Subcutaneous abdominal adipose tissue (tissue), 5 donors: Measurements from ENCODE around the gene CD274.
"Not testable (repeated sequence)": the region's sequence is repeated elsewhere in the genome, so short reads cannot be mapped to it uniquely, and the experiment has no call there.

Experiments
- H3K27ac ChIP-seq: one replicate; pipeline ENCODE4 v1.7.0; 2013; ENCODE audit warnings: low read depth, mild to moderate bottlenecking, inconsistent platforms, low read length, moderate library complexity
- H3K27me3 ChIP-seq, 5 donors: one replicate each; pipeline ENCODE4 v1.7.0; 2013; ENCODE audit warnings: low read length in 5 of 5, inconsistent platforms in 1 of 5; ENCODE audit not compliant: control insufficient read depth in 5 of 5, insufficient read depth in 4 of 5
- H3K36me3 ChIP-seq, 5 donors: one replicate each; pipeline ENCODE4 v1.7.0; 2013; ENCODE audit warnings: low read length in 5 of 5; ENCODE audit not compliant: control insufficient read depth in 5 of 5, insufficient read depth in 5 of 5
- H3K4me1 ChIP-seq, 5 donors: one replicate each; pipeline ENCODE4 v1.7.0; 2013; ENCODE audit warnings: low read length in 5 of 5, mild to moderate bottlenecking in 3 of 5, moderate library complexity in 1 of 5; ENCODE audit not compliant: control insufficient read depth in 5 of 5, insufficient read depth in 5 of 5
- H3K4me3 ChIP-seq, 5 donors: one replicate each; pipeline ENCODE4 v1.7.0; 2013; ENCODE audit warnings: low read length in 5 of 5, low read depth in 1 of 5
- H3K9ac ChIP-seq, 5 donors: one replicate each; pipeline ENCODE4 v1.7.0; 2013; ENCODE audit warnings: low read length in 5 of 5, mild to moderate bottlenecking in 4 of 5, moderate library complexity in 3 of 5
- H3K9me3 ChIP-seq, 5 donors: one replicate each; pipeline ENCODE4 v1.7.0; 2013; ENCODE audit warnings: low read length in 5 of 5; ENCODE audit not compliant: control insufficient read depth in 5 of 5
- donor health status: healthy.
- donor health status: healthy.
- donor health status: healthy.
- donor health status: healthy.
- donor health status: healthy.

CD274 gene

DNA sequence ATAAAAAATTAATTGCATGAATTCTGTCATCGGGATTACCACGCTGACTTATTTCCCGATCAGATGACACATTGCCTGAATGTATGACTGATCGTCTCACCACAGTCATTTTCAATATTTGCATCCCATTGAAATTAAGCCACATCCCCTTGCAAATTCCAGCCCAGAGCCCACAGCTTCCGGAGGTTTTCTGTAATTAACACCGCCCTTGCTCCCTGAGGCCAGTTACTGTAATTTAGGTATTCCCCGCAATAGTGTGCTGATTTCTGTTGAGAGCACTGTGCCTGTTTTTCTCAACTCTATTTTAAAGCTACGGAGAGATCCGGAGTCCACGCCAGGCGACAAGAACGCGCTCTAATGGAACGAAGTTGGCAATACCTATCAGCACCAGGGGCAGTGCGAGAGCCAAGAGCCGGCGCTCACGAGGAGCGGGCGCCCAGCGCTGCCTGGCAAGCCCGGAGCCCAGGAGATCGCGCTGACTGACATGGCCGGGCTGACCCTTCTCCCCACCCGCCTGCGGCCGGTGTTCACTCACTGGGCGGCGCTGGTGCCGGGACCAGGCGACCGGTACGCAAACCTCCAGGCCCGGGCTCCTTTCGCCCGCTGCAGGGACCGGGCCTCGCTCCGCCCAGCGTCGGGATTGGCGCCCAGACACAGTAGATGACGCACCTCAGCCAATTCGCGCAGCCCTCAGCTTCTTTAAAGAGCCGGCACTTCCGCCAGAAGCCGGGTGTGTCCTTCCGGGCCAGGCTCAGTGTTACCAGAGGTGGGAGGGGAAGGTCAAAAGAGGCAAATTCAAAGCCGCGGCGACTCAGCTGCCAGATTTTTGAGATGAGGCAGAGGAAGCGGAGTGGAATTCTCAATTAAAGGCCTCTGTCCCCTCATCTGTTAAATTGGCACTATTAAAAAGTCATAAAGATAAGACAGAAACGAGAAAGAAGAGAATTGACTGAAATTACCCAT lies 12.8 kb upstream of the CD274 start, which contains the start of gene PLGRKT:
Gene PLGRKT (minus strand): TSS at position 672 of the 963 bp plus-strand sequence. CDS start 5,948 bp downstream, outside the sequence.
- H3K36me3 ChIP-seq = peaks cover 0 to 13% (median 4%) of the 10 kb centered on the region in 5 donors
- no peaks in the 10 kb centered on the region for H3K9me3 ChIP-seq
- peak within 1 kb of the TSS; percentile 73 to 96 (median 89) for H3K9ac ChIP-seq
- H3K4me1 ChIP-seq = peaks cover 0 to 21% (median 15%) of the 10 kb centered on the region in 5 donors
- peak within 1 kb of the TSS; percentile 99 for H3K27ac ChIP-seq
- H3K27me3 ChIP-seq = no peaks in the 10 kb centered on the region
- H3K4me3 ChIP-seq = peak within 1 kb of the TSS; percentile 74 to 90 (median 82)

GRCh38 chr9:5438301-5439162 lies 11.8 kb upstream of the CD274 start:
- H3K36me3 ChIP-seq = peaks cover 0 to 8% (median 4%) of the 10 kb centered on the region in 5 donors
- H3K9ac ChIP-seq = peak overlapping the region; percentile 60 to 90 (median 81)
- peak overlapping the region; percentile 99 for H3K27ac ChIP-seq
- no peaks in the 10 kb centered on the region for H3K9me3 ChIP-seq
- peak overlapping the region; percentile 68 to 89 (median 80) for H3K4me3 ChIP-seq
- H3K4me1 ChIP-seq = peaks cover 0 to 21% (median 16%) of the 10 kb centered on the region in 5 donors
- no peaks in the 10 kb centered on the region for H3K27me3 ChIP-seq

GRCh38 chr9:5440426-5440825 lies 9.9 kb upstream of the CD274 start:
- Histone ChIP-seq H3K9me3 (no peaks in the 10 kb centered on the region), H3K36me3 (peaks cover 0 to 6% (median 4%) of the 10 kb centered on the region in 5 donors), H3K27me3 (no peaks in the 10 kb centered on the region), H3K4me1 (peaks cover 0 to 24% (median 18%) of the 10 kb centered on the region in 5 donors), H3K9ac (no peak overlapping the region), H3K27ac (no peak overlapping the region), H3K4me3 (no peak overlapping the region)

- H3K4me3 ChIP-seq = no peak overlapping the region
- no peak overlapping the region for H3K9ac ChIP-seq
- no peaks in the 10 kb centered on the region for H3K9me3 ChIP-seq
- no peaks in the 10 kb centered on the region for H3K36me3 ChIP-seq
- no peak overlapping the region for H3K27ac ChIP-seq
- peaks cover 0 to 22% (median 18%) of the 10 kb centered on the region in 5 donors for H3K4me1 ChIP-seq
- H3K27me3 ChIP-seq = no peaks in the 10 kb centered on the region
Observed at GRCh38 chr9:5441043-5441442, 9.3 kb upstream of the CD274 start.

GRCh38 chr9:5442400-5443011 lies 7.8 kb upstream of the CD274 start:
- H3K4me1 ChIP-seq = peaks cover 0 to 11% (median 9%) of the 10 kb centered on the region in 5 donors
- H3K9me3 ChIP-seq = no peaks in the 10 kb centered on the region
- no peak overlapping the region for H3K27ac ChIP-seq
- no peak overlapping the region for H3K4me3 ChIP-seq
- H3K36me3 ChIP-seq = no peaks in the 10 kb centered on the region
- H3K27me3 ChIP-seq = no peaks in the 10 kb centered on the region
- no peak overlapping the region for H3K9ac ChIP-seq

- Histone ChIP-seq H3K4me3 (no peak overlapping the region), H3K4me1 (peaks cover 0 to 3% (median 2%) of the 10 kb centered on the region in 5 donors), H3K9me3 (no peaks in the 10 kb centered on the region), H3K27me3 (no peaks in the 10 kb centered on the region), H3K9ac (no peak overlapping the region), H3K27ac (no peak overlapping the region), H3K36me3 (no peaks in the 10 kb centered on the region)
Observed at GRCh38 chr9:5443850-5444249, 6.5 kb upstream of the CD274 start.

GRCh38 chr9:5445096-5445495 lies 5.2 kb upstream of the CD274 start:
- not testable (repeated sequence) for H3K9ac ChIP-seq, H3K4me3 ChIP-seq, H3K27me3 ChIP-seq, H3K36me3 ChIP-seq, H3K27ac ChIP-seq, H3K9me3 ChIP-seq
- H3K4me1 ChIP-seq = peaks cover 0 to 14% (median 14%) of the 10 kb centered on the region in 5 donors

DNA sequence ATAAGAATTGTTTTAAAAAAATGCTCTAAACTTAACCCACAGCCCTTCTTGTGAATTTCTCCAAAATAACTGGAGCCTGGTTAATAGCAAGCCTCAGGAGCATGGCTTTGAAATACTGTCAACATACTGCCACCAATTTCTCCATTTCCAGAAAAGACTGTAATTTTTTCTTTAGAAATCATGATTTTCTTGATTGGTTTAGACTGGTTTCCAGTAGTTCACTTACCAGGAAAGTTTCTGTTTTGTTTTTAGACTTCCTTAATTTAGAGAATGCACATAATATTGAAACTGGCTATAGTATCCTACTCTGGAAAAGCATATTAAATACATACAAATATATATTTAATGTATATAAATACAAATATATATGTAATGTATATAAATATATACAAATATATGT lies 4.5 kb upstream of the CD274 start:
- no peaks in the 10 kb centered on the region for H3K36me3 ChIP-seq
- H3K27me3 ChIP-seq = no peaks in the 10 kb centered on the region
- H3K4me1 ChIP-seq = peaks cover 0 to 19% (median 19%) of the 10 kb centered on the region in 5 donors
- H3K9me3 ChIP-seq = no peaks in the 10 kb centered on the region
- no peak overlapping the region for H3K27ac ChIP-seq
- no peak overlapping the region for H3K9ac ChIP-seq
- no peak overlapping the region for H3K4me3 ChIP-seq

DNA sequence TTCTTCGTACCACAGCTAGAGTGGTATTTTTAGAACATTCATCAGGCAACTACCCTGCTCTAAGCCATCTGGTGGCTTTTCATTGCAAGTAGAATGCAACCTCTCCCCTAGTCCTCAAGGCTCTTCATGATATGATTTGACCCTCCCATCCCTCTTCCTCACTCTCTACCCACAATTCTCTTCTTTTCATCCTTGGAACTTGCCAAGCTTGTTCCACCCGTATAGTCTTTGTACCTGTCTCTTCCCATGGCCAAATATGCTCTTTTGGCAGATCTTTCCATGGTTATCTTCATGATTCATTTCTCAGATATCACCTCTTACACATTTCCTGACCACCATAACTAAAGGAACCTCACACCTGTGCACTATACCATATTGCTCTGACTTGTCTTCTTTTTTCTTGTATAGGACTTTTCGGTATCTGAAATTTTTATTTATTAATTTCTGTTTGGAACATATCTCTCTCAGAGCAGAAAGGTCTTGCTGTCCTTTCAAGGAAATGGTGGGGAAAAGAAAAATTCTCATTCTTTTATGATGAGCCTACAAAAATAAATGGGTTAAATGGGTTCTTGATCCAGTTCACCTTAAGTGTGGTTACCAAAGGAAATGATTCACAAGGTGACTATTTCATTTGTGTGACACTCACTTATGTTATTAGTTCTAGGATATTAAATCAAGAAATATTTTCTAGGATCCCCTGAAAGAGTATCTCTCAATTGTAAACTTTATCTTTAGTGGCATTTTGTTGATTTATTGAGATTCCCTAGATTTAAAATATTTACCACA lies 3.7 kb upstream of the CD274 start:
- no peak overlapping the region for H3K27ac ChIP-seq
- H3K9ac ChIP-seq = no peak overlapping the region
- no peaks in the 10 kb centered on the region for H3K27me3 ChIP-seq
- H3K9me3 ChIP-seq = no peaks in the 10 kb centered on the region
- H3K4me3 ChIP-seq = no peak overlapping the region
- no peaks in the 10 kb centered on the region for H3K36me3 ChIP-seq
- peaks cover 0 to 26% (median 20%) of the 10 kb centered on the region in 5 donors for H3K4me1 ChIP-seq
